AG10803 (cell line): ENCODE data around the gene PRKN.

Experiments
- DNase-seq: peaks from one replicate; pipeline ENCODE4 v3.0.0; 2010; ENCODE audit warnings: low read depth
- H3K4me3 ChIP-seq: 2 replicates; pipeline ENCODE4 v1.5.1; 2011; ENCODE audit warnings: mild to moderate bottlenecking, low read length, control low read depth
- CTCF ChIP-seq: conservative IDR thresholded peaks from 2 replicates; pipeline ENCODE4 v1.5.1; 2011; ENCODE audit warnings: mild to moderate bottlenecking, low read length, control low read depth, inconsistent platforms

Gene PRKN

GRCh38 chr6:162220876-162221275 lies 506.7 kb downstream of the PRKN start:
- no peak for TF ChIP-seq CTCF
- H3K4me3 ChIP-seq: no peak overlapping the region
- DNase-seq: no peak

- H3K4me3 ChIP-seq: no peak overlapping the region
- no peak for TF ChIP-seq CTCF
- DNase-seq: no peak
These were observed 508.3 kb downstream of the PRKN start for GRCh38 chr6:162219266-162219665.

- no peak for DNase-seq
- TF ChIP-seq CTCF: no peak
- H3K4me3 ChIP-seq: no peak overlapping the region
These were observed 509.6 kb downstream of the PRKN start for GRCh38 chr6:162217811-162218493.

DNA sequence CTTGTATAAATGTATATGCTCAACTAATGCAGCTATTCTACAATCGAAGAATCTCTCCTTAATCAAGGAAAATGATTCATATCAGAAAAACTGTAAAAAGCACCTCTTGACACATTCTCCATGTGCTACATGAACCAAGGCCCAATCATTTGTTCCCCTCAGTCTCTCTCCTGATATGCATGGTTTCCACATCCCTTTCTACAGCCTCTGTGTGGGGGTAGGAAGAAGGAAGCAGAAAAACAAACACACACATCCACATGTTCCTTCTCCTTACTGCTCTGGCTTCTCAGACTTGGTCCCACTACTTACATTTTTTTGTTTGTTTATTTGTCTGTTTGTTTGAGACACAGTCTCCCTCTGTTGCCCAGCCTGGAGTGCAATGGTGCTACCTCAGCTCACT lies 510.5 kb downstream of the PRKN start:
- no peak overlapping the region for H3K4me3 ChIP-seq
- TF ChIP-seq CTCF: no peak
- no peak for DNase-seq

DNA sequence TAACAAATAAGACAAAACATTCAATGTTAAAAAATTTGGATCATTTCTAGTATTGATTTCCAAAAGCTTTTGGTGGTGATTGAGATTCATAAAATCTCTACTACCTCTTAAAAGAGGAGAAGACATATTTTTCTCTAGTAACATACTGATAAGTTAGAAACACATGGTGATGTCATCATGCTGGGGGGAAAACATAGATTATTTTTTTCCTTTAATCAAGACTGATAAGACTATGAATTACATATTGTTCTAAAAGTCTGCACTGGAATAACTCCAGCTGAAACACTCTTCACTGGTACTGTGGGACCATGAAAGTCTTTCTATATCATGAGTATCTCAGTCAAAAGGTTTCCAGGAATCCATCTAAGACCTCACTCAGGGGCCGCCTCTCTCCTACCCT lies 515.8 kb downstream of the PRKN start:
- H3K4me3 ChIP-seq: no peak overlapping the region
- no peak for TF ChIP-seq CTCF
- no peak for DNase-seq

DNA sequence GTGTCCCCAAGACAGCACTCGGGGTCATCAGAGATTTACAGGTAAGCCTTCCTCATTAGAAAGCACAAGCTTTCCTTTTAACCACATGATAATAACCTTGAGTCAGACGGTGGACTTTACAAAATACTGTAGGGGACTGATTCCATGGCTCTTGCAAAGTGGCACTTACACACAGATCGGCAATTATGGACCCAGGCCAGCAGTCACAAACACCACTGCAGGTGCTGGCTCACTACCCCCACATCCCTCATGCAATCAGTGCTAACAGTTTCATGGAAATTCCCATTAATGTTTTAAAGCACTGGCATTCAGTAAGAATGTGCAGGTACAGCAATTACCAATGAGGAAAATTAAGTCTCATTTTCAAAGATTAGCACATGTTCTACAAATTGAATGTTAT lies 516.5 kb downstream of the PRKN start:
- no peak for TF ChIP-seq CTCF
- no peak for DNase-seq
- no peak overlapping the region for H3K4me3 ChIP-seq

DNA sequence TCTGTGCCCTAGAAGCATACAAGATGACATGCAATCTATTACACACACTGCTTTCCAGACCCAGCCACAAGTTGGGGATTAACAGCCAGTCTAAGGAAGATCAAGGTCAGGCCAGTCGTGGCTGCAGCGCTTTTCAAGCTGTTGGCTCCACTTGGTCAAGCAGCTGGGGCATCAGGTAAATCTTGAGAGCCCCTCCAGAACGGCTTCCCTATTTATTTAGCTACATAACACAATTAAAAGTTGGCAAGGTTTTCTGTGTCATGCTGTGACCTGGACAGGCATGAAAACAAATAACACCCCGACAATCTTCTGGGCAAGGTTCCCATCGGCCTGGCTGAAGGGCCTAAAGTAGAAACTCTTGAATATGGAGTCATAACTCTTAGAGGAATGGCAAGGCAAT lies 524.3 kb downstream of the PRKN start:
- DNase-seq: no peak
- no peak for TF ChIP-seq CTCF

More for the DNA sequence above, 524.3 kb downstream of the PRKN start:
- H3K4me3 ChIP-seq: no peak overlapping the region
